GM21423 (cell line): ENCODE measurements around the gene RABL2A.
"Not testable (repeated sequence)": the region's sequence is repeated elsewhere in the genome, so short reads cannot be mapped to it uniquely, and the experiment has no call there.

Experiments
- ATAC-seq: cut with Tn5 transposase; IDR thresholded peaks from one replicate; pipeline ENCODE4 v1.9.1; 2021; ENCODE audit warnings: mild to moderate bottlenecking, moderate library complexity; ENCODE audit not compliant: unreplicated experiment

RABL2A gene

GRCh38 chr2:113626616-113627330, at the start of gene RABL2A:
Gene RABL2A, plus strand, starts transcription at chr2:113627266. Its CDS starts 1,341 bp downstream, at chr2:113628607.
- peak; percentile 89 for ATAC-seq

- not testable (repeated sequence) for ATAC-seq
Observed at GRCh38 chr2:113578508-113578907, 48.6 kb upstream of the RABL2A start.

- not testable (repeated sequence) for ATAC-seq
Observed at GRCh38 chr2:113582473-113582872, 44.6 kb upstream of the RABL2A start.

DNA sequence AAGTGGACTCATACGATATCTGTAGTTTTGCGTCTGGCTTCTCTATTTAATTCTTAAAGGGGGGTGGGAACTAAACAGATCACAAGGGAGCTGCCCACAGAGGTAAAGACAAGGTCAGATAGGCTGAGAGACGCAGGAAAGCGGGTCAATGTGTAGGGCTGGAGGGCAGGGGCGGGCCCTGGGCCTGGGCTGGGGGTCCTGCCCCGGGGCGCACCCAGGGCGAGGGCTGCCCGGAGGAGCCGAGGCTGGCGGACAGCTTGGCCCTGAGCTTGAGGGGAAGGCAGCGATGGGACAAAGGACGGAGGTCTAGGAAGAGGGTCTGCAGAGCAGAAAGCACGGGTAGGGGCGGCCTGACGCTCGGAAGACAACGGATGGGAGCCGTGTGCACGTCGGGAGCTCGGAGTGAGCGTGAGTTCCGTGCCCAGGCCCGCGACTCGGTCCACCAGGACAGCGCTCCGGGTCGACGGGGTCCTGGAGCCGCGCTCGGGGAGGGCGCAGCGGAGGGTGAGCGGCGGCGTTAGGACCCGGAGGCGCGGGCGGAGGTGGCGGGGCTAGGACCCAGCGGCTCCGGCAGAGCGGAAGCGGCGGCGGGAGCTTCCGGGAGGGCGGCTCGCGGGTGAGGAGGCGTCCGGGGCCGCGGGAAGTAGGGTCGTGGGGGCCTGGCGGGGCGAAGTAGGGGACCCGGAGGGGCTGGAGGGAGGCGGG, 43.4 kb upstream of the RABL2A start:
- not testable (repeated sequence) for ATAC-seq

- ATAC-seq, result not testable (repeated sequence)
Observed at GRCh38 chr2:113584311-113585092, 42.6 kb upstream of the RABL2A start.

GRCh38 chr2:113587201-113587600, 39.9 kb upstream of the RABL2A start:
- ATAC-seq, result not testable (repeated sequence)

DNA sequence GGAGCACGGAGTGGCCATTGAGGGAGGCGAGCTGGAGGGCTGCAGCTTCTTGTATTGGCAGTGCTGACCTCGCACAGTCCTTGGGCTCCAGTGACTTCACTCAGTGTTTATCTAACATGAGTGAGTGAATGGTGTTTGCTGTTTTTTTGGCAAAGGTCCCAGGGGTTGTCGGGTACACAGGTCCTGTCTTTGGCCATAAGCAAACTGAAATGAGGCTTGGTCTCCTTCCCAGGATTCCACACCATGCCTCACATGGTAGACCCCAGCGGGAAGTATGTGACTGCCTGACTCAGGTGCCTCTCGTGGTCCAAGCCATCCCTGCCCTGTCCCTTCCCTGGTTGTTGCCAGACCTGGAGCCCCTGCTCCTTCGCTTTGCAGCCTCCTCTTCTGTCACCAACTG, 37.5 kb upstream of the RABL2A start:
- ATAC-seq, result not testable (repeated sequence)

- not testable (repeated sequence) for ATAC-seq
Observed at GRCh38 chr2:113591926-113592325, 35.1 kb upstream of the RABL2A start.

DNA sequence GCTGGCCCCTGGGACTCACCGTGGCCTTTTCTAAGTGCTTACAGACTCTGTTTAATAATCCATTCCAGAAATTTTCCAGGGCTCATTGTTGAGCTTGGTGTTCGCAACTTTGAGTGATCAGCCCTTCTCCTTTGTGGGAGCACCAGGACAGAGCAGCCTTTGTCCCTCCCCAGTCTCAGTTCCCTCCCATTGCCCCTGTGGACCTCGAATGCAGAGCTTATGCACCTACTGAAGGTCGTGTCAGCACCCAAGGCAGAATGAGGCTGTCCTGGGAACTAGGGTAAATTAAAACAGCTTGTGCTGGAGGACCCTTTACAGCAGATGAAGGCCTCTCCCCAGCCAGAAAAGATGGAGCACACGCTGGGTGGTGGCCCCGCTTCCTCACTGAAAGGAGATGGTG, 33.8 kb upstream of the RABL2A start:
- not testable (repeated sequence) for ATAC-seq

DNA sequence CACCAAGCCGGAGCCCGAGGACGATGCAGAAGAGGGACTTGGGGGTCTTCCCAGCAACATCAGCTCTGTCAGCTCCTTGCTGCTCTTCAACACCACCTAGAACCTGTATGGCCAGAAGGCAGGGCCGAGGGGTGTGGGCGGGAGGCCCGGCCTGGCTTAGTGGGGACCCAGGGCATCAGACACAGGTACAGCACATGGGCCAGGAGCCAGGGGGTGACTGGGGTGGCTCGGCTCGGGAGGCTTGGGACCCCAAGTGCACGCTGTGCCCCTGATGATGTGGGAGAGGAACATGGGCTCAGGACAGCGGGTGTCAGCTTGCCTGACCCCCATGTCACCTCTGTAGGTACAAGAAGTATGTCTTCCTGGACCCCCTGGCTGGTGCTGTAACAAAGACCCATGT, 31.3 kb upstream of the RABL2A start:
- not testable (repeated sequence) for ATAC-seq

DNA sequence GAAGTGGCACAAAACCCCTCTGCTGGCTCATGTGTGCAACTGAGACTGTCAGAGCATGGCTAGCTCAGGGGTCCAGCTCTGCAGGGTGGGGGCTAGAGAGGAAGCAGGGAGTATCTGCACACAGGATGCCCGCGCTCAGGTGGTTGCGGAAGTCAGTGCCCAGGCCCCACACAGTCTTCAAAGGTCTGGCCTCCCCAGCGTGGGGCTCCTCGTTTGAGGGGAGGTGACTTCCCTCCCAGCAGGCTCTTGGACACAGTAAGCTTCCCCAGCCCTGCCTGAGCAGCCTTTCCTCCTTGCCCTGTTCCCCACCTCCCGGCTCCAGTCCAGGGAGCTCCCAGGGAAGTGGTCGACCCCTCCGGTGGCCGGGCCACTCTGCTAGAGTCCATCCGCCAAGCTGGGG, 29.9 kb upstream of the RABL2A start:
- ATAC-seq, result not testable (repeated sequence)

DNA sequence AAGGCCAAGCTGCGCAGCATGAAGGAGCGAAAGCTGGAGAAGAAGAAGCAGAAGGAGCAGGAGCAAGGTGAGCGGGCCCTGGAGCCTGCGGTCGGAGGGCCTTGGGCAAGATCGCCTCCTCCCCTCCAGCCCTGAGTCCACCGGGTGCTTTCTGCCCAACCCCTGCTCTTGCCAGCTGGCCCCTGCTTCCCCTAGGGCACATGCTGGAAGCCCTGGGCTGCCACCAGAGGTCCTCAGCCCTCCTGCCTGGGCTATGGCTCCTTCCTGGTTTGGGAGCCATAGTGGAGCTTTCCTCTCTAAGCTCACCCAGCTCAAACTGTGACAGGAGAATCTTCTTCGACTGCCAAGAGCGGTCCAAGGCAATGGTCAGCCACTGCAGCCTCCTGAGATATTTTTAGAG, 29.5 kb upstream of the RABL2A start:
- ATAC-seq, result not testable (repeated sequence)

GRCh38 chr2:113598180-113598579, 28.9 kb upstream of the RABL2A start:
- ATAC-seq, result not testable (repeated sequence)

GRCh38 chr2:113598738-113599137, 28.3 kb upstream of the RABL2A start:
- not testable (repeated sequence) for ATAC-seq

GRCh38 chr2:113599208-113599607, 27.9 kb upstream of the RABL2A start:
- not testable (repeated sequence) for ATAC-seq

DNA sequence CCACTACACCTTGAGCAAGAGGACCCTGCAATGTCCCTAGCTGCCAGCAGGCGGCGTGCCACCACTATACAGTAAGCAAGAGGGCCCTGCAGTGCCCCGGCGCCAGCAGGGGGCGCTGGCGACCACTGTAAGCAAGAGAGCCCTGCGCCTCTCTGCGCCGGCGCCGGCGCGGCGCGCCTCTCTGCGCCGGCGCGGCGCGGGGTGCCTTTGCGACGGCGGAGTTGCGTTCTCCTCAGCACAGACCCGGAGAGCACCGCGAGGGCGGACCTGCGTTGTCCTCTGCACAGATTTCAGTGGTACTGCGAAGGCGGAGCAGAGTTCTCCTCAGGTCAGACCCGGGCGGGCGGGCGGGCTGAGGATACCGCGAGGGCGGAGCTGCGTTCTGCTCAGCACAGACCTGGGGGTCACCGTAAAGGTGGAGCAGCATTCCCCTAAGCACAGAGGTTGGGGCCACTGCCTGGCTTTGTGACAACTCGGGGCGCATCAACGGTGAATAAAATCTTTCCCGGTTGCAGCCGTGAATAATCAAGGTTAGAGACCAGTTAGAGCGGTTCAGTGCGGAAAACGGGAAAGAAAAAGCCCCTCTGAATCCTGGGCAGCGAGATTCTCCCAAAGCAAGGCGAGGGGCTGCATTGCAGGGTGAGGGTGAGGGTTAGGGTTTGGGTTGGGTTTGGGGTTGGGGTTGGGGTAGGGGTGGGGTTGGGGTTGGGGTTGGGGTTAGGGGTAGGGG, 24.9 kb upstream of the RABL2A start:
- ATAC-seq, result not testable (repeated sequence)

GRCh38 chr2:113602869-113603466, 24.1 kb upstream of the RABL2A start:
- no peak for ATAC-seq

DNA sequence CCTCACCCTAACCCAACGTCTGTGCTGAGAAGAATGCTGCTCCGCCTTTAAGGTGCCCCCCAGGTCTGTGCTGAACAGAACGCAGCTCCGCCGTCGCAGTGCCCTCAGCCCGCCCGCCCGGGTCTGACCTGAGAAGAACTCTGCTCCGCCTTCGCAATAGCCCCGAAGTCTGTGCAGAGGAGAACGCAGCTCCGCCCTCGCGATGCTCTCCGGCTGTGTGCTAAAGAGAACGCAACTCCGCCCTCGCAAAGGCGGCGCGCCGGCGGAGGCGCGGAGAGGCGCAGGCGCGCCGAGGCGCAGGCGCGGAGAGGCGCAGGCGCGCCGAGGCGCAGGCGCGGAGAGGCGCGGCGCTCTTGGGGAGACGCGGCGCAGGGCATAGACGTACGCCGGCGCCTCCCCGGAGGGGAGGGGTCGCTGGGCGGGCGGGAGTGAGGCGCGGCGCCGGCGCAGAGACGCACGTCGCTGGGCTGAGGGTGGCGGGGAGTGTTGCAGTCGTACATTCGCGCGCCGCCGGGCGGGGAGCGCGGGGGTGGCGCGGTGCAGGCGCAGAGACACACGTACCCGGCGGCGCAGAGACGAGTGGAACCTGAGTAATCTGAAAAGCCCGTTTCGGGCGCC, 23.5 kb upstream of the RABL2A start:
- ATAC-seq, result peak; percentile 98

DNA sequence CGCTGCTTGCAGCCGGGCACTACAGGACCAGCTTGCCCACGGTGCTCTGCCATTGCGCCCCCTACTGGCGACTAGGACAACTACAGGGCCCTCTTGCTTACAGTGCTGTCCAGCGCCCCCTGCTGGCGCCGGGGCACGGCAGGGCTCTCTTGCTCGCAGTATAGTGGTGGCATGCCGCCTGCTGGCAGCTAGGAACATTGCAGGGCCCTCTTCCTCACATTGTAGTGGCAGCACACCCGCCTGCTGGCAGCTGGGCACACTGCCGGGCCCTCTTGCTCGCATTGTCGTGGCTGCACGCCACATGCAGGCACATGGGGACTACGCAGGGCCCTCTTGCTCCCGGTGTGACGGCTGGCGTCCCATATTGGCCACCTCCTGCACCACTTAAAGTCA, 23.0 kb upstream of the RABL2A start:
- not testable (repeated sequence) for ATAC-seq

GRCh38 chr2:113604661-113605060, 22.4 kb upstream of the RABL2A start:
- ATAC-seq, result not testable (repeated sequence)
